HG02798 (cell line): Measurements from ENCODE around the gene LCE7A.

ENCODE experiments used
- ATAC-seq: cut with Tn5 transposase; IDR thresholded peaks from one replicate; pipeline ENCODE4 v1.9.1; 2021; ENCODE audit warnings: mild to moderate bottlenecking; ENCODE audit not compliant: unreplicated experiment, poor library complexity

LCE7A gene, protein sequence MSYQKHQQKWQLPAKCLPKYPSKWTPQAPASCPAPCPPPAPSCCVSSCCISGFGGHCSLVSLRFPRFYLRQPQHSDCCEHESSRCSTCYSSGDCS

GRCh38 chr1:152859696-152860095, at the start of gene LCE7A:
LCE7A (plus strand) TSS chr1:152859996; CDS start chr1:152860698, 702 bp downstream.
- ATAC-seq: no peak

DNA sequence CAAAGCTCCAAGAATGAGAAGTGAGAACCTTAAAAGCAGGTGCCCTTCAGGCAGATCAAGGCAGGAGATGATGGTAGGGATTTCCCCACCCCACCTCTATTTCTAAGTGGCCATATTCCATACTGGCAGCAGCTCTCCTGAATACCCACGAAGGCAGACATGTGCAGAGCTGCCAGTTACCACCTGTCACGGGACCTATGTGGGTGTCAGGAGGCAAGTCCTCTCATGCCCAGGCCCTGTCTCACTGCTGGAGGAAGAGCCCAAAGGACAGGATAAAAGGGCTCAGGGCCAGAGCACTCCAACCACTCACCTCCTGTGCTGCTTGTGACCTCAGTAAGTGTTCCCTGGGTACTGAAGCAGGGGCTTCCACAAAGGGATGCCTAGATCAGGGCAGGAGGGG, 48.7 kb upstream of the LCE7A start:
- ATAC-seq: no peak

DNA sequence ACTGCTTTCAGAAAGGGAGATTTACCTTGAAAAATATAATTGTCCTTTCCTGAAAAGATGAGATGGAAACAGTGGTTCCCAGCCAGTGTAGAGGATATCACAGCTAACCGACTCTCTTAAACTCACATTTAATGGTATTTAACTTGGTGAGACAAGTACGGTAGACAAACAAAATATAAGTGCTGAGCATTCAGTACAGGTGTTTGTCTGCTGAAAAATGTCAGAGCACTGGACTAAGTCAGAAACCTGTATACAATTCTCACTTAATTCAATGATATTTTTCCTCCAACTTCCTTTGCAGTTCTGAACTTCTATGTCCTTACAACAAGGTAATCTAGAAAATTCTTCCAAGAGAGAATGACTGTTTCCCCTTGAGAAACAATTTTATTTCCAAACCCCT, 48.1 kb upstream of the LCE7A start, which contains the start of gene LCE1B:
Gene LCE1B (plus strand): TSS at position 301 of the 400 bp plus-strand sequence. CDS start 476 bp downstream, outside the sequence.
- ATAC-seq: no peak

DNA sequence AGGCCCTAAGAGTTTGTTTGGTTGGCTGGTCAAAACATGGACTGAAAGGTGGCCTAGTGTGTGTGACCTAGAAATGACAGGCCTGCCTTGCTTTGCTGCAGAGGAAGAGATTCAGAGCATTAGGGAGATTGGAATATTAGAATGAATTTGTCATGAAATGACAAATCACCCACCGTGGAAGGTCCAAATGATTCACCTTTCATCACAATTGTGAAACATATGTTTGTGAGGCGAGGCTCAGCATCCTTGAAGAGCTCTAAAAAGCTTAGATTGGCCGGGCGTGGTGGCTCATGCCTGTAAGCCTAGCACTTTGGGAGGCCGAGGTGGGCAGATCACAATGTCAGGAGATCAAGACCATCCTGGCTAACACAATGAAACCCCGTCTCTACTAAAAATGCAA, 42.5 kb upstream of the LCE7A start:
- ATAC-seq: no peak

DNA sequence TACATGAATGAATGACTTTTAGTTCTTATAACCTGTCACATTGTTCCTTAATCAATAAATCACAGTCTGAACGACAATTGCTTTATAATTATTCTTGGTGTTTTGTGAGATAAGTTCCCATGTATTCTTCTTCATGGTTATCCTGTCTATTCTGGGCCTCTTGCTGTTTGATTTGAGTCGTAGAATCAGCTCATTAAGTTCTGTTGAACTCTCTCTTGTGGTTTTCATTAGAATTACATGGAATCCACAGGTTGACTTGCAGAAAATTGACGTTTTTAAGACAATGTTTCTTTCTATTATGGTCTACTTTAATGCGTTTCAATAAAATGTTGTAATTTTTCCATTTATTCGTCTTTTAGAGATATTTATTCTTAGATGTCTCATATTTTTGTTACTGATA, 36.5 kb upstream of the LCE7A start:
- ATAC-seq: no peak

DNA sequence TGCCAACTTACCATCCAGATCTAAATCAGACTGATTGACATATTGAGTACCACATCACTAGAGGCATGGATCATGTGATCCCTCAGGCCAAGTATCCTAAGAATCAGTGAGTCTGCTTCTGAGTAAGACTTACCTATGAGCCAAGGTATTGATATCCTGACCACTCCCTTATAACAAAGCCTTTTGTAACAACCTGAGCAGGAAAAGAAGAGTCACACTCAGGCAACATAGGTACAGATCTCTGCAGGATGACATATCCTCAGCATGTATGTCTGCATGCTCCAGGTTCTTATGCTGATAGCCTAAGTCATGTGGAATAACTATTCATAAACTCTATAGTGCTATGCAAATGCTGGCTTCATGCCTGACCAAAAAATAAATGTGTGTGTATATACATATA, 34.8 kb upstream of the LCE7A start:
- no peak for ATAC-seq

GRCh38 chr1:152827173-152827572, 32.6 kb upstream of the LCE7A start, which contains the start of gene LCE1A:
LCE1A (plus strand) TSS chr1:152827473; CDS start chr1:152827473, 0 bp downstream.
- ATAC-seq: no peak

DNA sequence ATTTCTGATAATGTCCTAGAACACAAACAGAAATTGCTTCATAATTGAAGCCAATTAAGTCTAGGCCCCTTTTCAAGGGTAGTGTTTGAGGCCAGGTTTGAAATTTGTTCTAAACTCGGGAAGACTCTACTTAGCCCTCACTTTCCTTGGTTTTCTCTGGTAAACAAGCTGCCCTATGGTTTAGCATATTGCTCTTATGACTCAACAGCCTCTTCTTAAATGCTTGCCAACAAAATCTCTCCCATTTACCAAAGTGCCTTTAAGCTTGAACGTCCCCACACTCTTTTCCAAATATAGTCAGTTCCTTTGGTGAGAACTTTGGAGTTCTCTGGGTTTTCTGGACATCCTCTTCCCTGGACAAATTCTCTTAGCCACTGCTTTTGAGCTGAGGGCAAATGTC, 22.9 kb upstream of the LCE7A start:
- ATAC-seq: no peak

DNA sequence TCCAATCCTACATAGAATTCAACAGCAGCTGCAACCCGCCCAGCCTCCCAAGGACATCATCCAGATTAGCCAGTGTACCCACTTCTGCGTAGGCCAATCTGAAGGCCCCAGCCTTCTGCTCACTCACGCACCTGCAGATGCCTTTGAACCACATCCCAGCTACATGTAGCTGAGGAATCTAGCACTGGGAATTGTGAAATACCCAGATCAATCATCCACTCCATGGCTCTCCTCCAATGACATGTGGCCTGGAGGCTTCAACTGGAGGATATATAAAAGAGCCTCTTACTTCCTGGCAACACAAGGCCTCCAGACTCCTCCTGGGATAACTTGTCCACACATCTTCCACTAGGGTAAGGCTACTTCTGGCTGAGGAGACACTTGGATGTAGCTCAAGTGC, 17.2 kb upstream of the LCE7A start, which contains the start of gene LCE6A:
Gene LCE6A (plus strand): TSS at position 301 of the 400 bp plus-strand sequence. CDS start 665 bp downstream, outside the sequence.
- no peak for ATAC-seq

DNA sequence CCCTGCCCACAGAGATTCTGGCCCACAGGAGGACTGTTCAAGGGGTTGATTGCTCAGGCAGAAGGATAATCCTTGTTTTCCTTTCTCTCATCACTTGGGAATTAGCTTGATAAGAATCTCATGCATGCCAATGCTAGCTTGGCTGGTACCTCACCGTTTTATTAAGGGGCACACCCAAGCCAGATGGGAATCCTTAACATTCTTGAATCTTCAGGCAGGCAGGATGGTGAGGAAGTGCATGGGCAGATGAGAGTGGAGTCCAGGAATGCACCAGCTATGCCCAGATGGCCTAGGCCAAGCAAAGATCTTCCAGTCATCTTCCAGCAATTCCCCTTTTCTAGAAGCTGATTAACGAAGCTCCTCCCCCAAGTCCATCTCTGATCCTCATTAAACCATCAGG, 4.1 kb upstream of the LCE7A start:
- no peak for ATAC-seq

DNA sequence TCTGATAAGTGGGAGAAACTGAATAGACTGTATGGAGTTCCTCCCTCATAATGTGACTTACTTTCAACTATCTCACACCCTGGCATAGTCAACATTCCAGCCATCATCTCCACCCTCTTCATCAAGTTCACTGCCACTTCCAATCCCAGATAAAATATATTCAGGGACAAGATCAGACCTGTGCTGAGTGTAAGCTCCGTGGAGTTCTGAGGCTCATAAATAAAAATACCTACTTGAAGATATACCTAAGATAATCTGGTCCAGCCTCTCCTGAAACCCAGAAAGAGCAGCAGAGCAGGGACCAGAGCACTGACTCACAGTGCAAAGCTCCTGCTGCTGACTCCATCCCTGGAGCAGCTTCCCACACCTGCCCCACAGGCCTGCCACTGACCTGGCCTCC, 1.7 kb upstream of the LCE7A start:
- no peak for ATAC-seq

DNA sequence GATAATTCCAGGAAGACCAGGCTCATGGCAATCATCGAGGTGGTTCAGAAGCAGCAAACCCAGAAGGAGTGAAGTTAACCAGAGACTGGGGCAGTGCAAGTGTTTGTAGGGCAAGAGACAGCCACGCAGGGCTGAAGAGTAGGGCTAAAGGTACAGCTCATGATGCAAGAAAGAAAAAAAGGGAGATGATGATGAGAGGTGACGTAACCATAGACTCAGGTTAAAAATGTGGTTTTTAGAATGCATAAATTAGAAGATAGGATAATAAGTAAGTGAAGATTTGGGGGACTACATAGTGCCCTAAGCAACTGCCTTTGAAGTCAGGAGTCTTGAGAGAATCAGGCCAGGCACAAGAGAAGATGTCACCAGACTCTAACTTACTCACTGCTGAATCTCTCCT, 333 bp downstream of the LCE7A start:
- no peak for ATAC-seq

DNA sequence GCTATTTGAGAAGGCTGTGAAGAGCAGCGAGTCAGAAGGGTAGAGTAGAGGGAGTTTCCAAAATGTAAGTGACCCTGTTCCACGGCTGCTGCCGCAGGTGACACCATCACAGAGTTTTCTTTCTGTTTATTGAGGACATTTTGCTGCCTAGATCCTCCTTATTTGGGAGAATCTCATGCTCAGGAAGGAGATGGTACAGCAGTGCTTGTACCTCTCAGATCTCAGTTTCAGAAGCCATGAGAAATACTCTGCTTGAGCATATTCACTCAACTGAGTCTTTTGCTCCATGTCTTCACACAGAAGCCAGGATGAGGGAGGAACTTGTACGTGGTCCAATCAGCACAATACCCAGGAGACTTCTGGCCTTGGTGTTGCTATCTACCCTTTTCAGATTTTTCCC, 1.6 kb downstream of the LCE7A start:
- ATAC-seq: no peak

- ATAC-seq: no peak
Observed at GRCh38 chr1:152864443-152864842, 4.6 kb downstream of the LCE7A start.

DNA sequence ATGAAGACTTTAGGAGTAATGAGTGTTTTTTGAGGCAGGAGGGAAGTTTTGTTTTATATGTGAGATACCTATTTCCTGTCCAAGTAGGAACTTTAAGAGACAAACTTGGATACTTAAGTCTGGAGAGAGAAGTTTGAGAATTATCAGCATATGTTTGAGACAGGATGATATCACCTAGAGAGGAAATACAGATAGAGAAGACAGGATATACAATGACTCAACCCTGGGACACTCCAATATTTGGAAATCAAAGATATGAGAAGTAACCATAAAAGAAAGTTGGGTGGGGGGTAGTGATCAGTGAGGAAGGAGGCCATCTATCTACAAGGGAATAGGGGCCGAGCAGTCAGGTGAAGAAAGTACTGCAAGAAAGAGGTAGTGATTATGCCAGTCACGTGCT, 6.5 kb downstream of the LCE7A start:
- no peak for ATAC-seq

- ATAC-seq: no peak
Observed at GRCh38 chr1:152869808-152870419, 10.1 kb downstream of the LCE7A start.

- ATAC-seq: no peak
Observed at GRCh38 chr1:152870831-152871730, 11.3 kb downstream of the LCE7A start.

DNA sequence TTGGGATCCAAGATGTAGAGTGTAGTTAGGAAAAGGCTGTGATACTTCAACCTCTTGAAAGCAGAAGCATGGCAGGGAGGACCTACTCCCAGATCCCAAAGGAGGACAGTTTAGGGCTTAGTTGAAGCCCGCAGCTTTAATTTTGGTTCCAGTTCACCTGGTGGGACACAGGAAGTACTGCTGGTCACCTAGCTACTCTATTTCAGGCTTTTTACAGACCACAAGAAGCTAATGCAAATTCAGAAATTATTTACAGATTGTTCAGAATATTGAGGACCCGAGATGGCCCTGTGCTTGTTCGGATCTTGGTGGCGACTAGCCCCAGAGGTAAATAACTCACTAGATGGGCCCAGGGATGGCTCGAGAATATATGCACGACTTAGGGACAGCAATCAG, 11.9 kb downstream of the LCE7A start:
- peak; percentile 50 for ATAC-seq

- no peak for ATAC-seq
Observed at GRCh38 chr1:152873495-152873894, 13.7 kb downstream of the LCE7A start.

- ATAC-seq: no peak
Observed at GRCh38 chr1:152876827-152877226, 17.0 kb downstream of the LCE7A start.

DNA sequence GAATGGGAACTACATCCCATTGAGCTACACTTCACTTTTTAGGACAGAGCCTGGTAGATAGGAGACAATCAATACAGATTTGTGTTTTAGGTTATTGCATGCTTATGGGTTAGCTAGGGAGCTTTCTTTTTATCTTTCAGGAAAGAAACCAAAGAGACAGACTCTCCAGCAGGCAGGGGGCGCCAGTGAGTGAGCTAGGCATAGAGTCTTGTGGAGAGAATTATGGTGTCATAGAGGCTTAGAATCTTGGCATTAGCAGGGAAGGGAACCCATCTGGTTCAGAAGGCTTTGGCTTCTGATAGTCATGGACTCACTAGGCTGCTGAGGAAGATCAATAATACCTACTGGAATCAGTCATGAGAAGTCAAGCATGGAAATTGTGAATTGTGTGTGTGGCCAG, 18.2 kb downstream of the LCE7A start, which contains the start of gene SMCP:
Gene SMCP (plus strand): TSS at position 281 of the 400 bp plus-strand sequence. CDS start 6,101 bp downstream, outside the sequence.
- ATAC-seq: no peak
